HG03460 (cell line): ENCODE data around the gene WSCD1.

Experiments
- ATAC-seq: cut with Tn5 transposase; IDR thresholded peaks from one replicate; pipeline ENCODE4 v1.9.1; 2021; ENCODE audit not compliant: unreplicated experiment

The WSCD1 gene

DNA sequence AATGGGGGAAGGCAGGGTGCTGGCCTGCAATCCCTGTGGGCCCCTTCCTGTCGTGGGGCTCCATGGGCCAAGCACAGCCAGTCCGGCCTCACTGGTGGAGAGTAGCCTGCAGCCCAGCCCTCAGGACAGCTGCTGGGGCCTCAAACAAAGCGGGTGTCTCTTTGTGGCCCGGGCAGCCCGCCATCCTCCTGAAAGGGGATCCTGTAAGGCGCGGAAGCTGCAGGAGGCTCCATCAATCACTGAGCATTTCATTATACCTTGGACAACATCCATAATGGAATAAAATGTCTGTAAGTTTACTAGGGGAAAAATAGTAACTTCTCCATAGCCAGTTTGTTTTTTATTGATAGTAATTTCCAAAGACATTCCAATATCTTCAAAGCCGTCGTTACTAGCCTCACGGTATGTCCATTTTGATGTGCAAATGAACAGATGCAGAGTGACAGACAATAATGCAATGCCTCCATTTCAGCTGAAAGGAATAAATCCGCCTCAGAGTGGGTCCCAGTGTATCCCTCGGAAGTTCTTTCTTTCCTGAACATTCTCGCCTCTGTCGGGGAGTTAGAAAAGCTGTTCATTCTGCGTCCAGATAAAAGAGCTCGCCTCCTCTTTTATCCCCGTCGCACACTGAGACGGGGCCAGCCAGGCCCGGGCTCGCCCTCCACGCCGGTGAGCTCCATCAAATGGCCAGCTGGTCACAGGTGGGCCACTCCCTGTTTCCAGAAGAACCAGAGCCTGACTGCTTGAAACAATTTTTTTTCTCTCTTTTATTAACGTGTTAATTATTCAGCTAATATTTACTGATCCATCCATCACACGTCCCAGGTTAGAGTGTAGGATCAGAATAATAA is 14.4 kb downstream of the WSCD1 start:
- no peak for ATAC-seq

GRCh38 chr17:6085812-6086211 is 15.6 kb downstream of the WSCD1 start:
- no peak for ATAC-seq

- ATAC-seq = no peak
These were observed 16.6 kb downstream of the WSCD1 start for GRCh38 chr17:6086603-6087400.

DNA sequence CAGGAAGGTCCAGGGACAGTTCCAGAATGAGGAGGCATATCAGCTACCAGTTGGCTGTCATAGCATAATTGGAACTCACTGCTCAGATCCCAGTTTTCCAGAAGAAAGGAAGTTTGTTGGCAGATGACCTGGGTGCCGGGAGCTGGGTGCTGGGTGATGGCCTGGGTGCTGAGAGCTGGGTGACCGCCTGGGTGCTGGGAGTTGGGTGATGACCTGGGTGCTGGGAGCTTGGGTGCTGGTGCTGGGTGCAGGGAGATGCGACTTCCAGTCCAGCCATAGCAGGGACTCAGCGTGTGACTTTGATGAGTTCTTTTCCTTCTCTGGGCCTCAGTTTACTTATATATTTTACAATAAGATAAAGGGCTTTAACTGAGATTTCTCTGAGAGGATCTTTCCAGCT is 18.0 kb downstream of the WSCD1 start:
- no peak for ATAC-seq

DNA sequence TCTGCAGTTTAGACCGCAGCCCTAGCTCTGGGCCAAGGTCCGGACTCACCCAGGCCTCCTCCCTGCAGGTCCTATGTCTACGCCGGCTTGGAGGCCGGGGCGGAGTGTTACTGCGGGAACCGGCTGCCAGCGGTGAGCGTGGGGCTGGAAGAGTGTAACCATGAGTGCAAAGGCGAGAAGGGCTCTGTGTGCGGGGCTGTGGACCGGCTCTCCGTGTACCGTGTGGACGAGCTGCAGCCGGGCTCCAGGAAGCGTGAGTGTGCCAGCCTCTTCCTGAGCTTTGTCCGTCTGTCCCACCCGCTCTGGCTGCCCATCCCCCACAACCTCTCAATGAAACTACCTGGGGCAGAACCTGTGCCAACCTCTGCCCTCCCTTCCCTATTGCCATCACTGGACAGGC is 20.1 kb downstream of the WSCD1 start:
- no peak for ATAC-seq

- no peak for ATAC-seq
These were observed 22.2 kb downstream of the WSCD1 start for GRCh38 chr17:6092182-6092902.

GRCh38 chr17:6092903-6093468 is 22.8 kb downstream of the WSCD1 start:
- no peak for ATAC-seq

DNA sequence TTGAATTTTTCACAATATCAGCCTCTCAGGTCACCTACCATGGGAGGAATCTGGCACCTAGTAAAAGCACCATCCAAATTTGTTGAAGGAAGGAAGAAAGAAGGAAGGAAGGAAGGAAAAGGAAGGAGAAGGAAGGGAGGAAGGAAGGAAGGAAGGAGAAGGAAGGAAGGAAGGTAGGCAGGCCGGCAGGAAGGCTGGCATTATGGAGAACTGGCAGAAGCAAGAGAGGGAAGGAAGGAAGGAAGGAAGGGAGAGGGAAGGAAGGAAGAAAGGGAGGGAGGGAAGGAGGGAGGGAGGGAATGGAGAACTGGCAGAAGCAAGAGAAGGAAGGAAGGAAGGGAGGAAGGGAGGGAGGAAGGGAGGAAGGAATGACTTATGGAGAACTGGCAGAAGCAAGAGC is 24.3 kb downstream of the WSCD1 start:
- no peak for ATAC-seq

- no peak for ATAC-seq
These were observed 24.7 kb downstream of the WSCD1 start for GRCh38 chr17:6094926-6095325.

DNA sequence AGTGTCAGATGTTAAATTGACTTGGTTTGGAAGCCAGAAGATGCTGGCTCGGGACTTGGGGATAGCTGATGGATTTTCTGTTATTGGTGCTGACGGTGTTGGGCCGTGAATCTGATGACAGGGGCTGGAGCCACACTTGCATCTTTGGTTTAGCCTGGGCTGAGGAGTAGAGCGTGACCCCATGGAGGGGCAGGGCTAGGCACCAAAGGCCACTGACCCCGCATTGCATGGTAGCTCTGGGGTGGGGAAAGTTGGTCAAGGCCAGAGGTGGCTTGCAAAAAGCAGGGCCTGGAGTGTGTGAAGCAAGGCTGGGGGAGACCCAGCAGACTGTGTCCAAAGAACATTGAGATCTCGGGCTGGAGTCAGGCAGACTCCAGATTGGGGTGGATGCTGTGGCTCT is 25.3 kb downstream of the WSCD1 start:
- ATAC-seq = no peak

DNA sequence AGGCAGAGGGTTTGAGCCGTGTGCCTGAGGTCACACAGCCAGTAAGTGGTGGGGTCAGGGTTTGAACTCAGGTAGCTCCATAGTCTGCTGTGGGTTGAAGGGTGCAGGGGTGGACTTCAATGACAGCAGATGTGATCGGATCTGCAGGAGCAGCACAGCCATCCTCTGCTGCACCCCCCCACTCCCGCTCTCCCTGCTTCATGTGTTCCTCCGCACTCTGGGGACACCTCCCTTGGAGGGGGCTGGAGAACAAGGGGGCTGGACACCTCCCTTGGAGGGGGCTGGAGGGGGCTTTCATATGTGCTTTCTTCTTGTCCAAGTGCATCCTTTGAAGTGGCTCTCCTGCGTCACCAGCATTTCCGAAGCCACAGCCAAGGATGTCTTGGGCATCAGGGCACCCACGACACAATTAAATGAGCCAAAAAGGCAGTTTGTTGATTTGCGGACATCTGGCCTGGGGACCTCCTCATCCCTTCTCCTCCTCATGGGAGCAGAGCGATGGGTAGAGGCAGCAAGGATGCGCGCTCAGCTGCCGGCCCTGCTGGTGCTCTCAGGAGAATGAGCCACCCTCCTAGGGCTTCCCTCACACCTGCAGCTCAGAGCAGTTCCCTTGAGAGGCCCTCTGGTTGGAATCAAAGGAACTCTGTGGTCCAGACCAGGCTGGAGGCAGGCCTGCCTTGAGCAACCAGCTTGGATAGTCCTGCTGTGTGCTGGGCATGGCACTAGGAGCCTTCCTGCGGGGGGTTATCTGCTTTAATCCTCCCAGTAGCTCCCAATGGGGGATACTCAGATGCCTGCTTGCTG is 26.2 kb downstream of the WSCD1 start:
- no peak for ATAC-seq

DNA sequence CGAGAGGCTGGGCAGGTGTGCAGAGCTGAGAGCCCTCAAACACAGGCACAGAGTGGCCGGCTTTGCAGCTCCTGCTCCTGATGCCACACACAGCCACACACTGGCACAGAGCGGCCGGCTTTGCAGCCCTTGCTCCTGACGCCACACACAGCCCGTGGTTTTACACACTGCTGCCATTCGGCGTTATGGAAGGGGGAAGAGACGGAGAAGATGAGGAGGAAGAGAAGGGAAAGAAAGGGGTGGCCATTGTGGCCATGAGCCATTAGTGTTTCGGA is 26.8 kb downstream of the WSCD1 start:
- no peak for ATAC-seq

DNA sequence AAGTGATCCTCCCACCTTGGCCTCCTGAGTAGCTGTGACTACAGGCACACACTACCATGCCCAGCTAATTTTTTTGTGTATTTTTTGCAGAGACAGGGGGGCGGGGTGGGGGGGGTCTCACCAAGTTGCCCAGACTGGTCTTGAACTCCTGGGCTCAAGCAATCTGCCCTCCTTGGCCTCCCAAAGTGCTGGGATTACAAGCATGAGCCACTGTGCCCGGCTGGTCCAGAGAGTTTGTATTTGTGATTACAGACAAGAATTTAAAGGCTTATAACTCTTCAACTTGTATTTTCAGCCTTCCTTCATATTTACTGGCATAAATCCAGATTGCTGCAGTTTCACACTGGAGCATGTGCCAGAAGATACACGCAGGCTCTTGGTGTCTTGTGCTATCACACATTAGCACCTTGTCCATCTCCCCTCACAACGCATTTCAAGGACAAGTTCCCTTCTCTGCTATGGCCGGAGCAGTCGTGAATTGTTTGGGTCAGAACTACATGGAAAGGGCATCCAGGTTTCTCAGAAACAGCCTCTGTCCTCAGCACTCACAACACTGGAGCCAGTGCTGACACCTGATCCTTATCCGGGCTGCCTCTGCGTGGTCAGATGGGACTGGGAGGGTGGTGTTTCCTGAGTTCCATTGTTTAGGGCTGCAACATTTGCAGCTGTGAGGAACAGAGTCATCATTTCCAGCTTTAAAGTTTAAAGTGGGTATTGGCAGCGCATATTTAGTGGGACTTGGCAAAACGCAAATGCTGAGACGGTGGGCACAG is 28.1 kb downstream of the WSCD1 start:
- ATAC-seq = no peak

DNA sequence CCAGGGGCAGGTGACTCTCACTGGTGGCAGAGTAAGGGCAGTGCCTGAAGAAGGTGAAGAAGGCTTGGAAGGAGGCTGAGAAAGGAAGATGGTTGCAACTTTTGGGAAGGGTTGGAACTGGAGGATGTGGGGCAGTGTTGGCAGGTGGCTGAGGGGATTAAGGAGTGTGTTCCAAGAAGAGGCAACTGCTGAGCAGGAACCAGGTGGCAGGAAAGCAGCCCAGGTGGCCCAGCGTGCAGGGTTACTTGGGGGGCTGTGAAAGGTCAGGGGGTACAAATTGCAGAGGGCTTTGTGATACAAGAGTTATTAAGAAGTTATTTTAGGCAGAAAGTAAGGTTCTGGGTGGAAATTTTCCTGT is 28.6 kb downstream of the WSCD1 start:
- ATAC-seq = no peak

- ATAC-seq = no peak
These were observed 29.3 kb downstream of the WSCD1 start for GRCh38 chr17:6099492-6099891.

DNA sequence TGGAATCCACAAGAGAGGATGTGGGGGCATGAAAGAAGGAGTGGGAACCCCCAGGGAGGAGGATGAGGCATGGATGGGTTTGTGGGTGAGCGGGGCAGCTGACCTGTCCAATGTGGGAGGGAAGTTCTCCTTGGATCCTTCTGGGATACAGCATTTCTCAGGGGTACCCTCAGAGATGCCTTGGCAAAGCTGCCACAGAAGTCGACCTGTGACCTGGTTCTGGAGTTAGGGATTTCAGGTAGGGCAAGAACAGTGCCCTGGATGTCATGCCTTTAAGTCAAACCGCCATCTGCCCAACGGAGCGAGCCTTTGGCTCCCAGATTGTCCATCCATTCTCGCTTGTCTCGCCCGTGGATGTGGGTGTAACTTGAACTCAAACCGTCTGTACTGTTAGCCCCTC is 30.0 kb downstream of the WSCD1 start:
- no peak for ATAC-seq

DNA sequence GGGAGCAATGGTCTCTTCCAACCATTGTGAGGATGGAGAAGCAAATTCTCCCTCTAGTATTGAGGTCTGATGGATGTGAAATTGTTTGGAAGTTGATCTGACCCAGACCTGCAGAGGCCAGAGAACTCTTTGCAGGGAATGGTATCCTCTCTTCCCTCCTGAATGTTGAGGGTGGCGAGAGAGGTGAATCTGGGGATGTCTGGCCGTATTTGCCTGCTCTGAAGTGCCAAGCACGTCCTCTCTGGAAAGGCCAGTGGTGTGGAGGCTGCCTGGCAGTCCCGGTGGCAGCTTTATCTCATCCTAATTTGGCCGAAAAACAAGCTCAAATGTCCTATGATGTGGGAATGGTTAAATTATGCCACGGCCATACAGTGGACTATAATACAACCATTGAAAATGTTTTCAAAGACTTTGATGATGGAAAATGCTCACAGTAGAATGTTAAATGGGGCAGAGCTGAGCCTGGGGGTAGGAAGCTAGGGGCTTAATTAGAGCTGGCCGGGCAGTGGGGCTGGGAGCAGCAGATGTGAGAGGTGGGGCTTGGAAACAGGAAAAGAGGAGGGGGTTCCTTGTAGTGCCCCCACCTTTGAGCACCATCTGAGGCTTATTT is 30.8 kb downstream of the WSCD1 start:
- no peak for ATAC-seq

DNA sequence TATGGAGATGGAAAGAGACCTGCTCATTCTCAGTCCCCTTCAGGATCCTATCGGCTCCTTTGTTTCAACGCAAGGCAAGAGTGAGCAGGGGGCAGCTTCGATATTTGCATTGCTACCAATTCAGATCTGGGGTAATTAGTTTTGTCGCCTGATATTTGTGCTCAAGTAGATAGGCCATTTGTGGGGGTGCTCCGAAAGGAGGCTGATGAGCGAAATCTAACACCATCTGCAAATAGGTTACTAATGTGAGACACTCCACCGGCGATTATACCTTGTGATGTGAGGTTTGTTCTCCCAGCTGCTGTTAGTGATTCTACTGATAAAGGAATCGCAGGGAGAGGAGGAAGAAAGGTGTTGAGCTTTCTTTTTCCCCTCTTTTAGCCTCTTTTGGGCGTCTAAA is 31.5 kb downstream of the WSCD1 start:
- ATAC-seq = no peak

GRCh38 chr17:6102615-6103014 is 32.4 kb downstream of the WSCD1 start:
- no peak for ATAC-seq
